Vagina (tissue), 2 donors: ENCODE results near the gene PLAGL2. TPM values are rescaled to one million over a fixed set of nuclear protein-coding genes. Genes with fewer than 3 reads are reported as not detected.

ENCODE experiments used
- DNase-seq, 2 donors: peaks; one replicate each; pipeline ENCODE4 v3.0.0-alpha.2; 2017; ENCODE audit errors: extremely low spot score in 2 of 2
- H3K27ac ChIP-seq: fragments of 200-600 bp; sonication (generic); one replicate; pipeline ENCODE4 v1.5.1; 2019
- H3K27me3 ChIP-seq: fragments of 200-600 bp; sonication (generic); one replicate; pipeline ENCODE4 v1.5.1; 2019
- H3K36me3 ChIP-seq, 2 donors: fragments of 200-600 bp; sonication (generic); one replicate each; pipeline ENCODE4 v1.5.1; 2017 to 2019
- H3K4me1 ChIP-seq: fragments of 200-600 bp; sonication (generic); one replicate; pipeline ENCODE4 v1.5.1; 2019
- H3K4me3 ChIP-seq, 2 donors: fragments of 200-600 bp; sonication (generic); 1 replicate in 1 of 2; 2 replicates in 1 of 2; pipeline ENCODE4 v1.5.1; 2016 to 2019
- H3K9me3 ChIP-seq: fragments of 200-600 bp; sonication (generic); one replicate; pipeline ENCODE4 v1.5.1; 2019
- POLR2A ChIP-seq, 2 donors: fragments of 450-650 bp; IDR thresholded peaks; one replicate each; pipeline ENCODE4 v1.6.1; 2017; ENCODE audit warnings: antibody characterized with exemption in 2 of 2, mild to moderate bottlenecking in 2 of 2, moderate library complexity in 2 of 2
- POLR2AphosphoS5 ChIP-seq, 2 donors: sonication (generic); formaldehyde crosslinking; IDR thresholded peaks; one replicate each; pipeline ENCODE4 v1.9.0; 2017; ENCODE audit warnings: antibody characterized with exemption in 2 of 2, mild to moderate bottlenecking in 2 of 2, low read depth in 1 of 2; ENCODE audit not compliant: insufficient read depth in 1 of 2
- intact Hi-C: fragments of 100-400 bp; cut with DNase I; formaldehyde crosslinking; loops from one replicate; pipeline ENCODE4 v1.15.1; 2023
- total RNA-seq: library from RNA; depleted of rRNA; stranded (reverse); fragments of >200 nt; gene quantifications from one replicate; pipeline ENCODE4 v1.2.3, GENCODE V29; 2016
- TF ChIP-seq, protein P1 (sequence below), 3 experiments: fragments of 450-650 bp in 2 of 3; fragments of 200-600 bp in 1 of 3; sonication (generic) in 1 of 3; IDR thresholded peaks; one replicate each; pipeline ENCODE4 v1.5.1; 2017 to 2019; ENCODE audit warnings: antibody characterized with exemption in 3 of 3, mild to moderate bottlenecking in 2 of 3, moderate library complexity in 2 of 3

Gene PLAGL2
- total RNA-seq, 1 donor from 2014 or later = 8.3 TPM

- Histone ChIP-seq H3K27me3 (no peaks in the 10 kb centered on the region), H3K27ac (no peak overlapping the region), H3K9me3 (no peaks in the 10 kb centered on the region), H3K4me3 (no peak overlapping the region), H3K4me1 (peaks cover 25% of the 10 kb centered on the region), H3K36me3 (peaks cover 0 to 41% of the 10 kb centered on the region in 2 donors)
- TF ChIP-seq, protein P1, sequence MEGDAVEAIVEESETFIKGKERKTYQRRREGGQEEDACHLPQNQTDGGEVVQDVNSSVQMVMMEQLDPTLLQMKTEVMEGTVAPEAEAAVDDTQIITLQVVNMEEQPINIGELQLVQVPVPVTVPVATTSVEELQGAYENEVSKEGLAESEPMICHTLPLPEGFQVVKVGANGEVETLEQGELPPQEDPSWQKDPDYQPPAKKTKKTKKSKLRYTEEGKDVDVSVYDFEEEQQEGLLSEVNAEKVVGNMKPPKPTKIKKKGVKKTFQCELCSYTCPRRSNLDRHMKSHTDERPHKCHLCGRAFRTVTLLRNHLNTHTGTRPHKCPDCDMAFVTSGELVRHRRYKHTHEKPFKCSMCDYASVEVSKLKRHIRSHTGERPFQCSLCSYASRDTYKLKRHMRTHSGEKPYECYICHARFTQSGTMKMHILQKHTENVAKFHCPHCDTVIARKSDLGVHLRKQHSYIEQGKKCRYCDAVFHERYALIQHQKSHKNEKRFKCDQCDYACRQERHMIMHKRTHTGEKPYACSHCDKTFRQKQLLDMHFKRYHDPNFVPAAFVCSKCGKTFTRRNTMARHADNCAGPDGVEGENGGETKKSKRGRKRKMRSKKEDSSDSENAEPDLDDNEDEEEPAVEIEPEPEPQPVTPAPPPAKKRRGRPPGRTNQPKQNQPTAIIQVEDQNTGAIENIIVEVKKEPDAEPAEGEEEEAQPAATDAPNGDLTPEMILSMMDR (IDR thresholded peaks at IDR 0.05) = no peak
- TF ChIP-seq POLR2A (IDR thresholded peaks at IDR 0.05) (no peak), POLR2AphosphoS5 (IDR thresholded peaks at IDR 0.05; ENCODE audit: insufficient read depth in 1 of 2, low read depth in 1 of 2) (no peak)
- intact Hi-C loops = no loop called here
- no peak for DNase-seq
Measured at GRCh38 chr20:32227306-32227705, 19.8 kb upstream of the PLAGL2 start.

GRCh38 chr20:32226391-32226790 is 18.8 kb upstream of the PLAGL2 start:
- no peaks in the 10 kb centered on the region for H3K9me3 ChIP-seq
- H3K4me1 ChIP-seq = peaks cover 25% of the 10 kb centered on the region
- intact Hi-C loops = no loop called here
- no peak for DNase-seq
- peaks cover 0 to 49% of the 10 kb centered on the region in 2 donors for H3K36me3 ChIP-seq
- TF ChIP-seq POLR2AphosphoS5 (IDR thresholded peaks at IDR 0.05; ENCODE audit: insufficient read depth in 1 of 2, low read depth in 1 of 2) = no peak
- TF ChIP-seq, protein P1 (IDR thresholded peaks at IDR 0.05) = no peak
- TF ChIP-seq POLR2A (IDR thresholded peaks at IDR 0.05) = no peak
- no peaks in the 10 kb centered on the region for H3K27me3 ChIP-seq
- H3K4me3 ChIP-seq = no peak overlapping the region
- H3K27ac ChIP-seq = no peak overlapping the region

DNA sequence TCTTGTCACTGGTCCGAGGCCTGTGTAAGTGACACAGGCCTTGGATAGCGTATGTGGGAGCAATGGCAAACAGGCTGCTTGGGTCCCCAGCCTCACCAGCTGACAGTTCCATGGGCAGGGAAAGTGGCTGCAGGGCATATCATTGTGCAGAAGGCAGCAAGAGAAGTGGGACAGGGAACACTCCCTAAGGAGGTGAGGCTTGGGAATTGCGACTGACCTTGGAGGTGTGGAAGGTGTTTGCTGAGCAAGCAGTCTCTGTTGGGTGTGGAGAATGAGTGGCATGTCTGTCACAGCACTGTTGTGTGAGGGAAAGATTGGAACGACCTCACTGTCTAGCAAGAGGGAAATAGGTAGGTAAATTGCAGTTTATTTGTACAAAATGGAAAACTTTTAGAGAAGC is 16.9 kb upstream of the PLAGL2 start:
- TF ChIP-seq POLR2A (IDR thresholded peaks at IDR 0.05) = no peak
- TF ChIP-seq, protein P1 (IDR thresholded peaks at IDR 0.05) = no peak
- TF ChIP-seq POLR2AphosphoS5 (IDR thresholded peaks at IDR 0.05; ENCODE audit: insufficient read depth in 1 of 2, low read depth in 1 of 2) = no peak
- intact Hi-C loops = no loop called here
- DNase-seq = no peak
- Histone ChIP-seq H3K9me3 (no peaks in the 10 kb centered on the region), H3K4me1 (peaks cover 25% of the 10 kb centered on the region), H3K4me3 (no peak overlapping the region), H3K27me3 (no peaks in the 10 kb centered on the region), H3K36me3 (peaks cover 0 to 41% of the 10 kb centered on the region in 2 donors), H3K27ac (no peak overlapping the region)

DNA sequence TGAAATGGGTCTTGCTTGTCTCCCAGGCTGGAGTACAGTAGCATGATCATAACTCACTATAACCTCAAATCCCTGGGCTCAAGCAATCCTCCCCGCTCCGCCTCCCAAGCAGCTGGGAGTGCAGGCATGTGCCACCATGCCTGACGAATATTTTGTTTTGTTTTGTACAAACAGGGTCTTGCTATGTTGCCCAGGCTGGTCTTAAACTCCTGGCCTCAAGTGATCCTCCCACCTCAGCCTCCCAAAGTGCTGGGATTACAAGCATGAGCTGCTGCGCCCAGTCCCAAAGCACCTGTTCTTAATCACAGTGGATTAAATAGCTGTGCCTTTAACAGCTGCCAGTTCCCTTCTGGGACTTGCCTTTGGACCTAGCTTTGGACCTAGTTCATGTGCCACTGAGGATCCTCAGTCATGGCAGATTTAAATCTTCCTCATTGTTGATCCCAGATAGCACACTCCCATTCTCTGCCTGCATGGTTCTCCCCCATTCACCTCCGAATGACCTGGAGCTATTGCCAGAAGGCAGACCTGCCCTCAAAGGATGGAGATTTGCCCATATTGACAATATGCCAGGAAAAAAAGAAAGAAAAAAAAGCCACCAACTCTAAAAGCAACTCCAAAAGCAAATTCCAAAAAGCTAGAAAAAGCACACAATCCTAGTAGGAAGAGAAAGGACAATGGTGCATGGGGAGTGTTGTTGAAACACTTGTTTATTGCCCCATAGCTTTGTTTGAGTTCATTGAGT is 10.8 kb upstream of the PLAGL2 start:
- DNase-seq = no peak
- H3K27me3 ChIP-seq = no peaks in the 10 kb centered on the region
- H3K4me1 ChIP-seq = no peaks in the 10 kb centered on the region
- TF ChIP-seq POLR2A (IDR thresholded peaks at IDR 0.05) (no peak), POLR2AphosphoS5 (IDR thresholded peaks at IDR 0.05; ENCODE audit: insufficient read depth in 1 of 2, low read depth in 1 of 2) (no peak)
- TF ChIP-seq, protein P1 (IDR thresholded peaks at IDR 0.05) = no peak
- intact Hi-C loops = loop anchor here (10.0 kb wide), 1 partner anchor 246 kb away; no protein-coding TSS in a partner anchor
- H3K4me3 ChIP-seq = no peak overlapping the region
- no peak overlapping the region for H3K27ac ChIP-seq
- H3K36me3 ChIP-seq = peaks cover 0 to 40% of the 10 kb centered on the region in 2 donors
- no peaks in the 10 kb centered on the region for H3K9me3 ChIP-seq
